CD4-positive, alpha-beta T cell treated with Interleukin-4 for 1 hour (primary cell): Measurements from ENCODE around the gene JARID2.

Experiments
- DNase-seq, 2 donors: peaks; one replicate each; pipeline ENCODE4 v3.0.0-alpha.2; 2020 to 2022

Gene JARID2

GRCh38 chr6:15555101-15556038 lies 309.5 kb downstream of the JARID2 start:
- no peak for DNase-seq

- no peak for DNase-seq
Measured at GRCh38 chr6:15556711-15557110, 310.8 kb downstream of the JARID2 start.

GRCh38 chr6:15557174-15557573 lies 311.3 kb downstream of the JARID2 start:
- no peak for DNase-seq

GRCh38 chr6:15560713-15561112 lies 314.8 kb downstream of the JARID2 start:
- no peak for DNase-seq

GRCh38 chr6:15561447-15562199 lies 315.8 kb downstream of the JARID2 start:
- no peak for DNase-seq

GRCh38 chr6:15562977-15563376 lies 317.1 kb downstream of the JARID2 start:
- no peak for DNase-seq

- no peak for DNase-seq
Measured at GRCh38 chr6:15569035-15569995, 323.4 kb downstream of the JARID2 start.

GRCh38 chr6:15570171-15570570 lies 324.3 kb downstream of the JARID2 start:
- DNase-seq: no peak
